GM19025 (cell line): ENCODE data around the gene CDH23.

Experiments used
- ATAC-seq: cut with Tn5 transposase; IDR thresholded peaks from one replicate; pipeline ENCODE4 v1.9.1; 2021; ENCODE audit warnings: mild to moderate bottlenecking, low read depth, moderate library complexity; ENCODE audit not compliant: unreplicated experiment

Gene CDH23

DNA sequence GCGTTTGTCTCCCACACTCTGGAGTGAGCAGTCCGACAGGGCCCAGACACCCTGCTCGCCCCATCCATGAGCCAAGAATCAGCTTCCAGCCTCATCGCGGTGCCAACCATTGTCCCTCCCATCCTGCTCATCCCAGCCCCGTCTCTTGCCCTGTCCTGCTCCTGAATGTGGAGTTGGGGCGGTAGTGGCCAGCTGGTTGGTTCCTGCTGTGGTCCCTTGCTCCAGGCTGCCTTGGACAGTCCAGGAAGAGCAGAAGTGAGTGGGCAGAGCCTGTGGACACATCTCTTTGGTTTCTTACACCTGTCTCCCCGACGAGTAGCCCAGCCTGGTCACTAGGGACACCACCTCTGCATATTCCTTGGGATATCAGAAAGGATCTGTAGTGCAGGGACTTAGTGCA, 63.9 kb downstream of the CDH23 start:
- no peak for ATAC-seq

- ATAC-seq = no peak
Measured at GRCh38 chr10:71461457-71461856, 64.7 kb downstream of the CDH23 start.

DNA sequence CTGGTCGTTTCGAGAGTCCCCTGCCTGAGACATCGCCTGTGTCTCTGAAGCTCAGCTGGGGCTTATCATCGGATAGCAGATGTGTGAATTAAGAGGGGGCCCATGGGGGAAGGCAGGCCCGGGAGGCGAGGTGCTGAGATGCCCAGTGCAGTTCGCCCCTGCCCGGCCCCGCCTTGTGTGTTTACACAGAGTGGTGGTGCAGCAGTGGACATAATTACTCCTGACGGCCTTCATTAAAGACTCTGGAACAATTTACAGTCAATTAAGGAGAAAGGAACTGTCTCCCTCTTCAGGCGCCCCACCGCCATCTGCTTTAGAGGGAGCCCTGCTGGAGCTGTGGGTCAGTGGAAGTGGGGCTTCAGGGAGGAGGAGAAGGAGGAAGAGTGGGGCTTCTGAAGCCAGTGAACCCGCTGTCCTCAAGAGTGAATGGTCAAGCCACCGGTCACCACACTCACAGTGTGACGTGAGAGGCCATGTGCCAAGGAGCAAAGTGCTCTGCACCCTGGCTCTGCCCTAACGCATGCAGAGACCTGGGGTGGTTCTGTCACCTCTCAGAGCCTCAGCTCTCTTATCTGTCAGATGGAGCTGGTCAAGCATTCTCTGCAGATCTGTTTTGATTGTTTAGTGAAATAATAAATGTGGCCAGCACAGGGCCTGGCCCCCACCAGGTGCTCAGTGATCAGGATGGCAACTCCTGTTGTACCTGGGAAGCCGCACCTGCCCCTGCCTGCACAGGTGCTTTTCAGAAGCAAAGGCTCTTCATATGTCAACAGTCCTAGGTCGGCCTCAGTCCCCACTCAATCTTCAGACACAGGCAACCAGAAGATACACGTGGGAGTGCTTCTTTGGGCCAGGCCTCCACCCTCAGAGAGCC, 65.6 kb downstream of the CDH23 start:
- no peak for ATAC-seq

- ATAC-seq = no peak
Measured at GRCh38 chr10:71463111-71463510, 66.4 kb downstream of the CDH23 start.

DNA sequence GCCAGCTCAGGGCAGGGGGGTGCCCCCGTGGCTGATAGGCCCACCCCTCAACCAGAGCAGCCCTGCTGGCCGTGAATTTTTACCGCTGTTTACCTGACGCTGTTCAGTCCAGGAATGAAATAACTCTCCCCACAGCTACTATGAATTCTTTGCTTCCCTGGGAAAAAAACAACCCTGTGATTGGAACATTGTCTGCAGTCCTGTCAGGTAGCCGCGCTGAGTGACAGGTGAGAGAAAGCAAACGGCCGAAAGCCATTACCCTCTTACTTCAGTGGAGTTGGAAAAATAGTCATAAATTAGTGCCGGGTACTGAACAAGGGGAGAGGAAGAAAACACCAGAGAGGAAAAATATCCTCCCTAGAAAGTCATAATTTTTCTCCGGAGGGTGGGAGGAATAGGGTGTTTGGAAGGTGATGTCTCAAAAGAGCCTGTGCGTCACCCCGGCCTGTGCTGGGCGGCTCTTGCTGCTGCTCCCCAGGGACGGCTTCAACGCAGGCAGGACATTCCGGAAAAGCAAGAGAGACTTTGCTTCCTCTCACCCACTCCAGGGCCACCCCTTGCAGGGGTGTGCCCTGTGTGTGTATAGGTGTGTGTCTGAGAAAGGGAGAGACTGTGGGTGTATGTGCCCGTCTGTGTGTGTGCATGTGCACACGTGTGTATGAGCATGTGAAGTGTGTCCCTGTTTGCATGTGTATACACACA, 69.0 kb downstream of the CDH23 start:
- ATAC-seq = no peak

DNA sequence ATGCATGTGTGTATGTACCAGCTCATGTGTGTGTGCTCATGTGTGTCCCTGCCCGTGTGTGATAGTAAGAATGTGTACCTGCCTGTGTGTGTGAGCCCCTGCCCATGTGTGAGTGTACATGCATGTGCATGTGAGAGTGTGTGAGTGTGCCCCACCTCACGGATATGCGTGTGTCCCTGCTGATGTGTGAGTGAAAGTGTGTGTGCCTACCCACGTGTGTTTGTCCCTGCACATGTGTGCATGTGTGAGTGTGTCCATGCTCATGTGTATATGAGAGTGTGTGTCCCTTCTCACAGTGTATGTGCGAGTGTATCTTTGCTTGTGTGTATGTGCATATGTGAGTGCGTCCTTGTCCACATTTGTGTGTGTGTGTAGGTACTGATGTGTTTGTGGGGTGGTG, 69.6 kb downstream of the CDH23 start:
- ATAC-seq = no peak

GRCh38 chr10:71467161-71467560, 70.4 kb downstream of the CDH23 start:
- no peak for ATAC-seq

DNA sequence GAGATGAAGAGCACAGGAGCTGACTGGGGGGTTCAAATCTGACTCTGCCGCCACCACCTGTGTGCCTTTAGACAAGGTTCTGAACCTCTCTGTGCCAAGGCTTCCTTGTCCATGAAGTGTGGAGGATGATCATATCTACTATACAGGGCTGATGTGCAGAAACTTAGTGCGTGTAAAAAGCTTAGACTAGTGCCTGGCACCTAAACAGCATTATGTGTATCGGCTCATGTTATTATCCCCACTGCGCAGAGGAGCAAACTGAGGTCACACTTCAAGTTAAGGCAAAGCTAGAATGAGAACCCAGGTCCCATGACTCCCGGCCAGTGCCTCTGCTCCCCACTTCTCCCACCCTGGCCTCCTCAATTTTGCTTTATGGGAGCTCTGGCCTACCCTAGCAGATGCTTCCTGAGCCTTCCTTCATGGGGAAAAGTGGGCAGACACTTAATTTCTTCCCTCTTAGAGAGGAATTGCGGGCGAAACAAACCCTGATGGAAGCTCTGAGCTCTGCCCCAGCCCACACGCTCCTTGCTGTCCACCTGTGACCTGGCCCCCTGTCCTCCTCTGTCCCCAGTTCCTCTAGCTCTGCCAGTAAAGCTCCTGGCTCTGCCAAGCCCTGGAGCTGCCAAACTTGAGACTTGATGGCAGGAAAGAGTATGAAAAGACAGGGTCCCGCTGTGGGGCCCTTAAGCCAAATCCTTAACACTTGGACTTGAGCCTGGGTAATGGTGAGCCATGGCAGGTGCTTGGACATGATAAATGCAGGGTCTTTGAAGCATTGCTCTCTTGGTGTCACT, 71.0 kb downstream of the CDH23 start:
- no peak for ATAC-seq

DNA sequence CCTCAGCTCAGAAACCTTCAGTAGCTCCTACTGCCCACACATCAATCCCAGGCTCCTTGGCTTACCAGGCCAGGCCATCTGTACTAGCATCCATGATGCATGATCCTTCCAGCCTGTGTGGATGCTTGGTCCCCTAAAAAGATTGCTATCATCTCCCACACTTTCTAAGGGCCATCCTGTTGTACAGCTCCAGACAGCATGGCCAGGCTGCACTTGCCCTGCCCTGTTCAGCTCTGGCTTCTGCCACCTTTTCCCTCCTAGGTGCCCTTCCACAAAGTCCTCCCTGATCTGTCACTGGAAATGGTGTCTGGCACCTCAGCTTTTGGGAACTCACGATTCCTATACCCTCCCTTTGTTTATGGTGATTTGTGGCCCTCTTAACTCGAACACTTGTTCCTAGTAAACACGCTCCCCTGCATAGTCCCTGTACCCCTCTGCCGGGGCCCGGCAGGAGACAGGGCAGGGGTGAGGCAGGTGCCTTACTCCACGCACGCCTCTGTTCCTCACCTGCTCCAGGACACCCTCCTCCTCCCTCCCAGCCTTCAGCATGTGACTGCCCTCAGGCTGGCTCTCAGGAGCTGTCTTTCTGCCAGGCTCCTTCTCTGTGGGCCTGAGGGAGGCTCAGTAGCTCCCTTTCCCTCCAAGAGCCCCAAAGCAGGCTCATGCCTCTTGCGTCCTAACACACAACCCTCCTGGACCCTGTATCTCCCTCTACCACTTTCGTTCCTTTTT, 71.8 kb downstream of the CDH23 start:
- no peak for ATAC-seq

DNA sequence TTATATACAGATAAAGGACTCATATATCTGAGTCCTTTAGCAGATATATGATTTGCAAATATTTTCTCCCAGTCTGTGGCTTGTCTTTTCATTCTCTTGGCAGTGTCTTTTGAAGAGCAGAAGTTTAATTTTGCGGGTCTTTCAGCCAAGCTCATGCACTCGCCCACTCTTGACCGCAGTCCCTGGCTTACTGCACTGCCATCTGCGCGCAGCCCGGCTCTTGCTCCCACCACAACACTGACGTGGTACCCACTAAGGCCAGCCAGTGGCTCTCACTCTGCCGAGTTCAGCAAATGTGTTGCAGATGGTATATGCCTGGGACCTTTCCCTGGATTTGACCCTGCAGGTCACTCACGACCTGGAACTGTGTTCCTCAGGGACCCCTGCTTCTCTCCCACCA, 74.3 kb downstream of the CDH23 start:
- ATAC-seq = no peak

GRCh38 chr10:71471957-71472365, 75.2 kb downstream of the CDH23 start:
- ATAC-seq = no peak

GRCh38 chr10:71472466-71472865, 75.7 kb downstream of the CDH23 start:
- ATAC-seq = no peak

- no peak for ATAC-seq
Measured at GRCh38 chr10:71472912-71473311, 76.2 kb downstream of the CDH23 start.

- ATAC-seq = no peak
Measured at GRCh38 chr10:71473671-71474599, 77.2 kb downstream of the CDH23 start.

DNA sequence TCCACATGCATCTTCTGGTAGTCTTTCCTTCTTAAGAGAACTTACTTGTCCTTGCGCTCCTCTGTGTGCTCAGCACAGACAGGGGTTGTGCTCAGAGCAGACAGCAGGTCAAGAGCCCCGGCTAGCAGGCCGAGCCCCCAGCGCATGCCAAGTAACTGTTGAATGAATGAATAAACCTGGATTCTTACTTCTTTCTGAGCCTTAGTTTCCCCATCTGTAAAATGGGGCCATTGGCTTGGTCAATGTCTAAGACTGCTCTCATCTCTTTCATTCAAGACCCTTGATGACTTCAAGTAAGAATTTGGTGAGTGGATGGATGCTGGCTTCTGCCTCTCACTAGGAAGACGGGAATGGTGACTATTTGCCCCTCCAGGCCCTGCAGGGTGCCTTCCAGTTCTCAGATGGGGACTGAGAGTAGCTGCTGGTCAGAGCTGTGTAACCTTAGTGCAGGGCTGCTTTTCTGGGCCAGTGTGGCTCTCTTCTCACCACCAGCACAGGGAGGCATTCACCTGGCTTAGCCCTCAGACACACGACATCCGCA, 78.1 kb downstream of the CDH23 start:
- ATAC-seq = no peak

- no peak for ATAC-seq
Measured at GRCh38 chr10:71475243-71475871, 78.6 kb downstream of the CDH23 start.

GRCh38 chr10:71476228-71477011, 79.7 kb downstream of the CDH23 start:
- no peak for ATAC-seq

GRCh38 chr10:71478173-71478572, 81.5 kb downstream of the CDH23 start:
- no peak for ATAC-seq
